ENCODE results near the gene ZBTB9.

ZBTB9 gene, protein sequence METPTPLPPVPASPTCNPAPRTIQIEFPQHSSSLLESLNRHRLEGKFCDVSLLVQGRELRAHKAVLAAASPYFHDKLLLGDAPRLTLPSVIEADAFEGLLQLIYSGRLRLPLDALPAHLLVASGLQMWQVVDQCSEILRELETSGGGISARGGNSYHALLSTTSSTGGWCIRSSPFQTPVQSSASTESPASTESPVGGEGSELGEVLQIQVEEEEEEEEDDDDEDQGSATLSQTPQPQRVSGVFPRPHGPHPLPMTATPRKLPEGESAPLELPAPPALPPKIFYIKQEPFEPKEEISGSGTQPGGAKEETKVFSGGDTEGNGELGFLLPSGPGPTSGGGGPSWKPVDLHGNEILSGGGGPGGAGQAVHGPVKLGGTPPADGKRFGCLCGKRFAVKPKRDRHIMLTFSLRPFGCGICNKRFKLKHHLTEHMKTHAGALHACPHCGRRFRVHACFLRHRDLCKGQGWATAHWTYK

GRCh38 chr6:33454009-33454946, at the start of gene ZBTB9:
Gene ZBTB9, plus strand, starts transcription at chr6:33454576. Its CDS starts 525 bp downstream, at chr6:33455101.
- DNase-seq = peak; percentile 85 to 95

GRCh38 chr6:33404884-33405283, 49.5 kb upstream of the ZBTB9 start:
- no peak for DNase-seq

- no peak for DNase-seq
These were observed 48.9 kb upstream of the ZBTB9 start for GRCh38 chr6:33405386-33405940.

DNA sequence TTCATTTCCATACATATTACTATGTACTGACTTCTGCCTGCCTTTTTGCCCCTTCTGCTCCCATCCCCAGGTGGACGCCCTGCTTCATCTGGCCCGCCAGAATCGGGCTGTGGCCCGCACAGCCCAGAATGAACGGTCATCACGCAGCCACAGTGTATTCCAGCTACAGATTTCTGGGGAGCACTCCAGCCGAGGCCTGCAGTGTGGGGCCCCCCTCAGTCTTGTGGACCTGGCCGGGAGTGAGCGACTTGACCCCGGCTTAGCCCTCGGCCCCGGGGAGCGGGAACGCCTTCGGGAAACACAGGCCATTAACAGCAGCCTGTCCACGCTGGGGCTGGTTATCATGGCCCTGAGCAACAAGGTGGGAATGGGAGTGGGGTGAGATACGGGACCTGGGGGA, 48.2 kb upstream of the ZBTB9 start:
- no peak for DNase-seq

GRCh38 chr6:33407132-33407718, 47.2 kb upstream of the ZBTB9 start:
- DNase-seq = no peak

DNA sequence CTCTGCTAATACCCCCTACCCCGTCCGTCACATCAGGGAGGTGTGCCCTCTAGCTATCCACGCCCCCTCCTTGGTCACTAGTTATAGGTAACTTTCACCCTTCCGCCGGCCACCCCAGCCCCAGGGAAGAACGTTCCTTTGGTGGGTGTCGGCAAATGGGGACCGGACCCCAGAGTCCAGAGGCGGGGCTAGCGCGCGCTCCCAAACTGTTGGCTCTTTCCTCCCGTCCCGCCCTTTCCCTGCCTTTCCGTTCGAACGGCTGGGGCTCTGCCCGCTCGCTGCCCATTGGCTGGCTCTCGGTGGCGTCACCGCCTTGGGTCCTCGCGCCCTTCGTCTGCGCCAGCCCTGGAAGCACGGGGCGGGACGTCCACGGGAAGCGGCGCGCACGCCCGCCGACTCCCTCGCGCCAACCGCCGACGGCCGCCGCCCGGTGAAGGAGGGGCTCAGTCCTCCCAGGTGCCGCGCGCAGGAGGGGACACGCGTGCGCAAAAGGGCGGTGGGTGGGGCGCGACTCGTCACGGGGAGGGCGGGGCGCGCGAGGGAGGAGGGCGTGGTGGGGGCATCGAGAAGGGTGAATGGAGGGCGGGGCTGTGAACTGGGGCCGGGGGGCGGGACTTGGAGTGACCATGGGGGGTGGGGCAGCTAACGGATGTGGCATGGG, 44.2 kb upstream of the ZBTB9 start:
- peak; percentile 94 to 96 for DNase-seq

GRCh38 chr6:33410711-33411631, 43.4 kb upstream of the ZBTB9 start, which contains the start of gene PHF1:
Gene PHF1, plus strand, starts transcription at chr6:33411014. Its CDS starts 1,250 bp downstream, at chr6:33412264.
- DNase-seq = peak; percentile 74 to 79

DNA sequence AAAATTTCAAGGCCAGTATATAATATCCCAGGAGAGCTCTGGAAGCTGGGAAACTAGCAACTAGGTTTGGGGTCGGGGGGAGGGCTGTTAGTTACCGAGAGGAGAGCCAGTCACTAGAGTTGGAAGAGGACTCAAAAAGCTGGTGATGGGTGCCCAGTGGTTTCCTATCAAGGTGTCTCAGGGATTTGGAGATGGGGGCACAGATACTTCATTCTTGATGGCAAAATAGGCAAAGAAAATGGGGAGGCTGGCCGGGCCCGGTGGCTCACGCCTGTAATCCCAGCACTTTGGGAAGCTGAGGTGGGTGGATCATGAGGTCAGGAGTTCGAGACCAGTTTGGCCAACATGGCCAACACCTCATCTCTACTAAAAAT, 42.8 kb upstream of the ZBTB9 start:
- DNase-seq = no peak

DNA sequence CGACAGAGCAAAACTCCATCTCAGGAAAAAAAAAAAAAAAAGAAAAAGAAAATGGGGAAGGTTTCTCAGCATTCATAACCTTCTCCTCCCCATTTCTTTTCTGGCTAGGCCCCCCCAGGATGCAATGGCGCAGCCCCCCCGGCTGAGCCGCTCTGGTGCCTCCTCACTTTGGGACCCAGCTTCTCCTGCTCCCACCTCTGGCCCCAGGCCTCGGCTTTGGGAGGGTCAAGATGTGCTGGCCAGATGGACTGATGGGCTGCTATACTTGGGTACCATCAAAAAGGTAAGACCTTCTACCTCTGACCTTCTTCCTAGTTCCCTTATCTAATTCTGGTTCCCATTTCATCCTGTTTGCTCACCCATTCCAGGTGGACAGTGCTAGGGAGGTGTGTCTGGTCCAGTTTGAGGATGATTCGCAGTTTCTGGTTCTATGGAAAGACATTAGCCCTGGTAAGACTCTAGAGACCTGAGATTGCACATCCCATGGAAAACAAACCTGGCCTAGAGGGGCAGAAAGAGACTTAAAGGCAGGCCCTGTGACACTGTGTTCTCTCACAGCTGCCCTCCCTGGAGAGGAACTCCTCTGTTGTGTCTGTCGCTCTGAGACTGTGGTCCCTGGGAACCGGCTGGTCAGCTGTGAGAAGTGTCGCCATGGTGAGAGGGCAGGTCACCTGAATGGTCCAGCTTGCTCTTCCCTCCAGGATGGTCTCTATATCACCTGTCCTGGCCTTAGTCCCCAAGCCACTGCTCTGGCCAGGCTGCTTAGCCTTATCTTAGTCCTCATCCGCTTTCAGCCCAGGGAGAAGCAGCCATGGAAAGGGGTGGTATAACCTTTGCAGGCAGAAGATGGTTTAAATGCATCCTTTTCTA, 42.0 kb upstream of the ZBTB9 start:
- no peak for DNase-seq

DNA sequence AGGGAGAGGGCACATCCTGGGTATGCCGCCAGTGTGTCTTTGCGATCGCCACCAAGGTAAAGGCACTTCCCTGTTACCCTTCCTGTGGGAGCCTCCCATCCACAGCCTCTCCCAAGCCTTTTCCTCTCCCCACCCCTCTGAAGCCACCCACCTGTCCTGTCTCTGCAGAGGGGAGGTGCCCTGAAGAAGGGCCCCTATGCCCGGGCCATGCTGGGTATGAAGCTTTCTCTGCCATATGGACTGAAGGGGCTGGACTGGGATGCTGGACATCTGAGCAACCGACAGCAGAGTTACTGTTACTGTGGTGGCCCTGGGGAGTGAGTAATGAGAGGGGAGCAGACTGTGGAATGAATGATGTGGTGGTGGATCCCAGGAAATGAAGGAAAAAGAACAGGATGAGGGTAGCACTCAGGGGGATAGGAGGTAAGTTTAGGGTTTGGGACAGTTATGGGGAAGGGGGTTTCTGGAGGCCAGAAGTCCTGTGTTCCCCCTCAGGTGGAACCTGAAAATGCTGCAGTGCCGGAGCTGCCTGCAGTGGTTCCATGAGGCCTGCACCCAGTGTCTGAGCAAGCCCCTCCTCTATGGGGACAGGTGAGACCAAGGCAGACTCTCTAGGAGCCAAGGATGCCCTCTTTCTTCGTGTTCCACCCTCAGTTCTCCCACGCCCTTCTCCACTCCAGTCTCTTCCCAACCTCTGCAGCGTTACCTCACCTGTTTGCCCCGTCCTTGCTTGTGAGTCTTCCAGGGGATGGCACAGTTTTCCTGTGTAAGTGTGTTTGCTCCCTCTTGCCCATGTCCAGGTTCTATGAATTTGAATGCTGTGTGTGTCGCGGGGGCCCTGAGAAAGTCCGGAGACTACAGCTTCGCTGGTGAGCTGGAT, 40.9 kb upstream of the ZBTB9 start:
- DNase-seq = no peak

- DNase-seq = no peak
These were observed 39.6 kb upstream of the ZBTB9 start for GRCh38 chr6:33414592-33415271.

- DNase-seq = no peak
These were observed 38.5 kb upstream of the ZBTB9 start for GRCh38 chr6:33415831-33416230.

DNA sequence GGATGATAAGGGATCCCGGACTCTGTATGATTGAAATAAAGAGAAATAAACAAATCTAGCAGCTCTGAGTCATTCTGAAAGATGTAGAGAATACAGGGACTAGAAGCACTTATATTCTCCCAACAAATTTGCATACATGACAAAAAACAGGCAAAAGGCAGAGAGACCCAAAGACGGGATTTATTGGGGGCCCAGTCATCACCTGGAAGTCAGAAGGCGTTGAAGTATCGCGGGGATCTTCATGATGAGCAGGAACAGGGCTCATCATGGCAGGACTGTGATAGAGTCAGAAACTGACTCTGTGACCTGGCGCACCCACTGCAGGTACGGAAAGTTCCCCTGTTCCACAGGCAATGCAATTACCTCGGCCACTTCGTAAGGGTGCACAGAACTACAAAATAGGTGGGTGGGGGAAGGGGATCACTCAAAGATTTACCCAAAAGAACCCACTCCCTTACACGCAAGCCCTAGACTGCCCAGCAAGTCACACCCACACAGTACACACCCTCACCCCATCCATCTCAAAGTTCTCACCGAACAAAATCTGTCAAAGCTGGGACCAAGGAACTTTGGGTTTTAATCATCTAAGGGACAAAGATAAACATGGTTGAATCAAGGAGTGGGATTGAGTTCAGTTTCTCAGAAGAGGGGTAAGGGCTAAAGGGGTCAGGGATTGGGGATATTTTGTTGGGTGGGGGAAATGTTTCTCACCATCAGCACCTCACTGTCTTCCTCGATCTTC, 37.8 kb upstream of the ZBTB9 start:
- no peak for DNase-seq

DNA sequence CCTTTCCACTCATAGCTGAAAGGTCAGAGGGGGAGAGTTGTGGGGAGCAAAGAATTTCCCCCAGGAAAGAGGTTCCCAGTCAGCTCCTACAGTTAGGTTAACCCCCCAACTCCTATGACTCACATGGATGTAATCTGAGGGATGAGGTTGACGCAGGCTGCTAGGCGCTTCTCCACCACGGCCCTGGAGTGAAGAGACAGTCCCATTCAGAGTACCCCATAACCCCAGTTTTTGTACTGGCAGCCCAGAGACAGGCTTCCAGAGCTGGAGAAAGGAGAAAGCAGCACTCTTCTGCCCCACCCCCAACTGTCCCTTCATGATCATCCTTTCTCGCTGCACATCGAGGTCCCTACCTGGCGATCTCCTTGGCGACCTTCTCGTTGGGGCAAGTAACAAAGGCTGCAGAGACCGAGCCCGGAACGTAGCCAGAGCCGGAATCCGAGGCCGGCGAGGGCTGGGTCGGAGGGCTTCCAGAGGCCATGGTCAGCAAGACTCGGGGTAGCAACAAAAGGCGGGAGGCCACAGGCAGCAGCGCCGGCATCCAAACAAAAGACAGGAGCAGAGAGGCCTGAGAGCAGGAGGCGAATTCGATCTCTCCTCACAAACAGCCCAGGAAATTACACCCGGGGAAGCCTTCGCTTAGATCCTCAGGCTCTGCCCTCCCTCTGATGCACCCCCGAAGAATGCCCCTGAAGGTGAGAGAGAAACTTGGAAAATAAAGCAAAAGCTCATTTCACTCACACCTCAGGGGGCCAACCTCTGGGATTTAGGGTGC, 37.1 kb upstream of the ZBTB9 start:
- DNase-seq = no peak

DNA sequence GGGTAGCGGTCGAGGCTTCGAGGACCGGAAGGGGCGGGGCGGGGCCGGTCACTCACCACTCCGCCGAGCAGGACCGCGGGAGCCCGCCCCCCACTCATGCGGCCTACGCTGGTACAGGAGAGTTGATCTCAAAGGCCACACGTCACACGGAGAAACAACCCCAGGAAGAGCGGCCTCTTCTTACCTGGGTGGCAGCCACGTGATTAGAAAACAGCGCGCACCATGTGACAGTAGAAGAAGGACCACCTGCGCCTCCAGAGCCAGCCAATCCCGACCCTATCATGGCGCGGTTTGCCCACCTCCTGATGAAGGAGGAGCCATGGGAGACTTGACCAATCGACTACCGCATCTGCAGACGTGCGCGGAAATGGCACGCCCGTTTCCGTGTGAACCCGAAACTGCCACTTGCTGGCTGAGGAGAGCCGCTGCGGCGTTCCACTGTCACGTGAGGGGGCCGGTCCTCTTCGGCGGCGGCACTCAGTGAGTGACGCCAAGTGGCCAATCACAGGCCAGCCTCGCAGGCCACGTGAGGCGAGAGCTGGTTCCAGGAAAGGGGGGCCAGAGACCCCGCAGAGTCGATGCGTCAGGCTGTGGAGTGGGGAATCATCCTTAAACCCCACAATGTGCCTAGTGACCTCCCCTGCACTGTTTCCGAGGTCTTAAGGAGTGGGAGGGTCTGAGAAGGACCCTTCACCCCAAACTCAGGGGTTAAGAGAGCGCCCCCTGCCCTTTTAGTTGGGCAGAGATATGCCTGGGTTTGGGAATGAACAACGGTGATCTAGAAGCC, 36.3 kb upstream of the ZBTB9 start, which contains the start of gene CUTA:
CUTA (minus strand) TSS at position 205 of the 787 bp plus-strand sequence; CDS start at position 98, 107 bp downstream.
- DNase-seq = peak; percentile 99

Data from SHP77 (cell line).